NCI-H748 (cell line): ENCODE results near the gene CKAP5.

ENCODE experiments used
- DNase-seq: peaks from one replicate; lab custom pipeline; 2025; ENCODE audit not compliant: unreplicated experiment; lab: John Stamatoyannopoulos, UW

Gene CKAP5

GRCh38 chr11:46700241-46701077, 145.6 kb downstream of the CKAP5 start, which contains the start of the genes ARHGAP1 and ZNF408:
ARHGAP1 (minus strand) TSS chr11:46700619; CDS start chr11:46696107, 4,512 bp downstream.
ZNF408 (plus strand) TSS chr11:46701031; CDS start chr11:46701048, 17 bp downstream.
- DNase-seq = peak; percentile 99

GRCh38 chr11:46698597-46698996, 147.5 kb downstream of the CKAP5 start:
- no peak for DNase-seq

- no peak for DNase-seq
These were observed 148.4 kb downstream of the CKAP5 start for GRCh38 chr11:46697723-46698122.

DNA sequence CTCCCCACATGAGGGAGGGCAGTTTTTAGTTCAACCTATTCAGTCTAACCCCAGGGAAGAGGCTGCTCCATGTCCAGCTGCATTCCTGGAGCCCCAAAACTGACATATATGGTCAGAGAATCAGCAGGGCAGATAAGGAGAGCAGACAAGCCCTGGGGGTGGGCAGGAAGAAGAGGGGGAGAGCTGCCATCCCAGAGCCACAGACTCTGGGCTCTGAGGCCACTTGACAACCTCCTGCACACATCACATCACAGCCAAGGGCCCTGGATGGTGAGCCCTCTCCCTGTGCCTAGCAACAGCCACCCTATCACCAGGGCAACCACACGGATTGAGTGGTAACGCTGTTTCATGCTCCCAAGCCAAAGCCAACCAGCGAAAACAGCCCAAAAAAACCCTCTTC, 148.8 kb downstream of the CKAP5 start:
- no peak for DNase-seq

DNA sequence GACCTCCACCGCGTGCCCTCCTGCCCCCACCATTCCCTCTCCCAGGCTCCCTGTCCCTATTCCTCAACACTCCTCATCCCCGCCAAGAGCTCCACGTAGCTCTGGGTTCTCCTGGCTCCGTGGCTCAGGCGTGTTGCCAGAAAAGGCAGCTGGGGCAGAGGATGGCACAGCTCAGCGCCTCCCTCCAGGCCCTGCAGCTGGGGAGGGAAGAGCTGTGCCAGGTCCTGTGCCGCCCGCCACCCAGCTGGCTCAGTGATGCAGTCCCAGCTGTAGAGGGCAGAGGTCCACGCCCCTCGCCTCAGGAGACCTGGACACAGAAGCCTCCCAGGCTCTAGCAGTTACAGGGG, 149.9 kb downstream of the CKAP5 start:
- DNase-seq = no peak

DNA sequence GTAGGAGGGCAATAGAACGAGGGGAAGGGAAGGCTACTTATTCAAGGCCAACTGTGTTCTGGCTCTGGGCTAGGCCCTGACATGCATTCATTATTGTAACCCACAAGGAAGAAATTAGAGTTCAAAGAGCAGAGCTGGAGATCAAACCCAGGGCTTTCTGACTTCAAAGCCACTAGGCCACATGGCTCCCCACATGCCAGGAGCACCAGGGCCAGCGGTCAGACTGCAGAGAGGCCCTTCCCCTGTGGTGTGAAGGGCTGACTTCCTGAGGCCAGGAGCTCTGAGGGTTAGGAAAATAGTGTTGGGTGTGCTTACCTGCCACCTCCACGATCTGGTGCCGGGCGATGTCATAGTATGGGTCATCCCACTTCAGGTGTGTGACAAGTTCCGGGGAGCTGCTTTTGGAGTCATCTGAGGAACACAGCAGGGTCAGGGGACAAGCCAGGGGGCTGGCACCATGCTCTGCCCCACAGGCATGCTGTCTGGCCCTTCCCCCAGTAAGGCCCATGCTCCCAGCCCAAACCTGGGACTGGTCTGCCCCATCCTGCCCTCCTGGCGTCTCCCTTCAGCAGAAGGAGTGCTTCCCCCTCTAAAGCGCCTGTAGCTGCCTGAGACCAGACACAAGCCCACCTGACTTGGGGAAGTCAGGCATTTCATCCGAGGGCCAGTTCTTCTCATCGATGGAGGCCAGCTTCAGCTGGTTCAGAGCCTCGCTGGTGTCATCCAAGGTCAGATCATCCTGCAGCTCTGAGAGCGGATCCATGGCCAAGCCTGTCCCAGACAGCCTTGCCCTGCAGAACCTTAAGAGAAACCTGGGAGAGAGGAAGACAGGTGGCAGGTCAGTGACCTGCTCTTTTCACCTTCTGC, 150.5 kb downstream of the CKAP5 start:
- DNase-seq = no peak

DNA sequence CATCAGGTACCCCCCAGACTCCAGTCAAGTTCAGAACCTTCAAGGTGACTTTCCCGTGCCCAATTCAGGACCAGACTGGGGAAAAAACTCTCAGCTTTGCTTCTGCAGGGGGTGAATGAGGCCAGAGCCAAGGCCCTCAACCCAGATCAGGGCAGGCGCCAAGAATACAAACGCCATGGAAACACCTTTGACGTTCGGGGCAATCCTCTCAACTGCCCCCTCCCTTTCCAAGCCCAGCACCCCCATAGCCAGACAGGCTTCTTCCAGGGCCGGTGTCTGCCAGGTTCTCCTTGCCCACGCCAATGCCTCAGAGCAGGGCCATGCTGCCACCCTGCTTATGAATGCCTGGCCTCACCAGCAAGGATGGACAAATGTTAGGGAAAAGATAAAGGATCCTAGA, 151.5 kb downstream of the CKAP5 start:
- no peak for DNase-seq

DNA sequence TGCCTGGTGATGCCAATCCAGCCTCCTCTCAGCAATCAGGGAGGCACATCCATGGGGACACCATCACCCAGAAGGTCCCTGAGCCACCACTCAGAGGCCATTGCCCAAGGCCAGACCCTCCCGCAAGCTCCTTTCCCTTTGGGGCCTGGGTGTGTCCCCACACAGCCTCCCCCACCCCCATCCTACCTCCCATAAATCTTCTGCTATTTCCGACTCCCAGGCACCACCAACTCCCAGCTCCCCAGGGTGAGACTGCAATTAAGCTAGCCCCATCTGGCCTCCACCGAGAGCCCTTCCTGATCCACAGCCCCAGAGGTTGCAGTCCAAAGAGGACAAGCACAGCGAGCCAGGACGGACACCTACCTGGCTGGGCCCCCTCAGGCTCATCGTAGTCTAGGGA, 152.0 kb downstream of the CKAP5 start:
- DNase-seq = no peak

GRCh38 chr11:46693597-46694012, 152.5 kb downstream of the CKAP5 start:
- no peak for DNase-seq
